Epithelial cell of proximal tubule (primary cell): Measurements from ENCODE around the gene OR6J1. TPM values are rescaled to one million over a fixed set of nuclear protein-coding genes. Genes with fewer than 3 reads are reported as not detected.

Experiments used
- DNase-seq: peaks from one replicate; pipeline ENCODE4 v3.0.0-alpha.2; 2011; ENCODE audit warnings: low read depth
- H3K4me3 ChIP-seq: 2 replicates; pipeline ENCODE4 v1.5.1; 2011; ENCODE audit warnings: low read depth, mild to moderate bottlenecking, low read length
- CTCF ChIP-seq: conservative IDR thresholded peaks from 2 replicates; pipeline ENCODE4 v1.5.1; 2012; ENCODE audit warnings: low read depth, mild to moderate bottlenecking, low read length
- total RNA-seq: library from RNA; depleted of rRNA; stranded (reverse); fragments of >200 nt; gene quantifications from 2 replicates; pipeline ENCODE4 v1.2.3, GENCODE V29; 2015

The OR6J1 gene
- total RNA-seq, 1 donor from 2014 or later: not detected

DNA sequence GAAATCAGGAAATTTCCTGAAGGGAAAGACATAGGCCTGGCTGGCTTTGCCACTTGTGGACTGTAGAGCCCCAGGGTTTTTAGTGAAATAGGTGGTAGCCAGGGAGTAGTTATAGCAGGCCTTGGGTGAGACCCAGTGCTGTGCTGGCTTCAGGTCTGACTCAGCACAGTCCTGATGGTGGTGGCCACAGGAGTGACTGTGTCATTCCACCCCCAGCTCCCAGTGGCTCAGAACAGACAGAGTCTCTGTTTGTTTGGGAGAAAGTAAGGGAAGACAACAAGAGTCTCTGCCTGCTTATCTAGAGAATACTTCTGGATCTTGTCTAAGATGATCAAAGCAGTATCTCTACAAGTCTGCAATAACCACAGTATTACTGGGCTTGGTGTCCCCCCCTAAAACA is 27.5 kb upstream of the OR6J1 start:
- H3K4me3 ChIP-seq: no peak overlapping the region

GRCh38 chr14:22668863-22669262 is 24.7 kb upstream of the OR6J1 start:
- no peak for DNase-seq
- no peak for TF ChIP-seq CTCF
- H3K4me3 ChIP-seq: no peak overlapping the region

More for the DNA sequence above, 27.5 kb upstream of the OR6J1 start:
- no peak for DNase-seq
- no peak for TF ChIP-seq CTCF

DNA sequence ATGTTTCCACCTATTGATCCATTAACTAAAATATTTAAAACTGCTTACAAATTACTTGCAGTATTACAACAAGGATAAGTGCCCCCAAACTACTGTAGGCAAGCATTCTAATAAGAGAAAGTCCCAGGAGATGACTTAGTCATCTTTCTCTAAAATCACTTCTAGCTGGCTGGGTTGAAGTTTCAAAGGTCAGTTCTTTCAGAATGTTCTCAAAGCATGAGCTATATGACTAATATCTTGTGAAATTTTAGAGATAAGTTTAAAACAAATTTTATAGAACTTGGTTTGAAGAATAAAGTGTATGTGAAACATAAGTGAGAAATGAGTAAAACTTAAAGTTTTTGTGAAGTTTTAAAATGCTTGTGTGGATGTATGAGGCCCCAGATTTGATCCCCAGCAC is 24.3 kb upstream of the OR6J1 start:
- DNase-seq: no peak
- H3K4me3 ChIP-seq: no peak overlapping the region
- TF ChIP-seq CTCF: no peak

- H3K4me3 ChIP-seq: no peak overlapping the region
- no peak for TF ChIP-seq CTCF
- no peak for DNase-seq
Measured at GRCh38 chr14:22667881-22668280, 23.7 kb upstream of the OR6J1 start.

- H3K4me3 ChIP-seq: no peak overlapping the region
- DNase-seq: no peak
- TF ChIP-seq CTCF: no peak
Measured at GRCh38 chr14:22666203-22666893, 22.2 kb upstream of the OR6J1 start.

- no peak for TF ChIP-seq CTCF
- DNase-seq: no peak
- no peak overlapping the region for H3K4me3 ChIP-seq
Measured at GRCh38 chr14:22664261-22664660, 20.1 kb upstream of the OR6J1 start.

- no peak for TF ChIP-seq CTCF
- DNase-seq: no peak
- H3K4me3 ChIP-seq: no peak overlapping the region
Measured at GRCh38 chr14:22660654-22661053, 16.5 kb upstream of the OR6J1 start.
